AG09319 (cell line): ENCODE data around the gene ZNF335.

Source experiments
- DNase-seq: peaks from one replicate; pipeline ENCODE4 v3.0.0-alpha.2; 2010; ENCODE audit warnings: low read depth; ENCODE audit errors: extremely low read depth
- TF ChIP-seq, protein P1 (sequence below): IDR thresholded peaks from 2 replicates; pipeline ENCODE4 v1.5.1; 2011; ENCODE audit warnings: low read depth, mild to moderate bottlenecking, inconsistent platforms, low read length, moderate library complexity

ZNF335 gene

DNA sequence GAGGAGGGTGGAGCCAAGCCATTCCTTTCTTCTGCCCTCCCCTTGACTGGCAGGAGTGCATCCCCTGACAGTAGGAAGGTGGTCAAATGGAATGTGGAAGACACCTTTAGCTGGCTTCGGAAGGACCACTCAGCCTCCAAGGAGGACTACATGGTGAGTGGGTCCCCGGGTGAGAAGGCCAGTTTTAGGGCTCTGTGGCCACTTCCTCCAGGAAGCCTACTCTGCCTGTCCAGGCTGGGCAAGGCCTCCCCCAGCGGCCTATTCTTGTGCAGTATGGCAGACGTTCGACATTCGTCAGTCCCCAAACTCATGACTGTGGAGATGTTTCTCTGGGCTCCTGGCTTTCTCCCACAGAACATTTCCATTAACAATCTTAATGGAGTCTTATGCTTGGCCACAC, 28.4 kb downstream of the ZNF335 start:
- DNase-seq, result no peak
- TF ChIP-seq, protein P1, sequence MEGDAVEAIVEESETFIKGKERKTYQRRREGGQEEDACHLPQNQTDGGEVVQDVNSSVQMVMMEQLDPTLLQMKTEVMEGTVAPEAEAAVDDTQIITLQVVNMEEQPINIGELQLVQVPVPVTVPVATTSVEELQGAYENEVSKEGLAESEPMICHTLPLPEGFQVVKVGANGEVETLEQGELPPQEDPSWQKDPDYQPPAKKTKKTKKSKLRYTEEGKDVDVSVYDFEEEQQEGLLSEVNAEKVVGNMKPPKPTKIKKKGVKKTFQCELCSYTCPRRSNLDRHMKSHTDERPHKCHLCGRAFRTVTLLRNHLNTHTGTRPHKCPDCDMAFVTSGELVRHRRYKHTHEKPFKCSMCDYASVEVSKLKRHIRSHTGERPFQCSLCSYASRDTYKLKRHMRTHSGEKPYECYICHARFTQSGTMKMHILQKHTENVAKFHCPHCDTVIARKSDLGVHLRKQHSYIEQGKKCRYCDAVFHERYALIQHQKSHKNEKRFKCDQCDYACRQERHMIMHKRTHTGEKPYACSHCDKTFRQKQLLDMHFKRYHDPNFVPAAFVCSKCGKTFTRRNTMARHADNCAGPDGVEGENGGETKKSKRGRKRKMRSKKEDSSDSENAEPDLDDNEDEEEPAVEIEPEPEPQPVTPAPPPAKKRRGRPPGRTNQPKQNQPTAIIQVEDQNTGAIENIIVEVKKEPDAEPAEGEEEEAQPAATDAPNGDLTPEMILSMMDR, result no peak

DNA sequence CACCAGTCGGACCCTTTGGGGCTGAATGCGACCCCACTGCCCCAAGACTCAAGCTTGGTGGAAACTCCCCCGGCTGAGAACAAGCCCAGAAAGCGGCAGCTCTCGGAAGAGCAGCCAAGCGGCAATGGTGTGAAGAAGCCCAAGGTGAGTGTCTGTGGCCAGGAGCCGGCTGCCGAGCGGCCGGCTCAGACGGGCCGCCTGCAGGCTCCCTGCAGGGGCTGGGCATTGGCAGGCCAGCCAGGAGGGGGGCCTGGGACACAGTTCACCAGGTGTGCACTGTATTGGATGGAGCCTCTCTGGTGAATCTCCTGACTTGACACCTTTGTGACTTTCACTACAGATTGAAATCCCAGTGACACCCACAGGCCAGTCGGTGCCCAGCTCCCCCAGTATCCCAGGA, 31.5 kb downstream of the ZNF335 start:
- TF ChIP-seq, protein P1, result no peak
- DNase-seq, result no peak

DNA sequence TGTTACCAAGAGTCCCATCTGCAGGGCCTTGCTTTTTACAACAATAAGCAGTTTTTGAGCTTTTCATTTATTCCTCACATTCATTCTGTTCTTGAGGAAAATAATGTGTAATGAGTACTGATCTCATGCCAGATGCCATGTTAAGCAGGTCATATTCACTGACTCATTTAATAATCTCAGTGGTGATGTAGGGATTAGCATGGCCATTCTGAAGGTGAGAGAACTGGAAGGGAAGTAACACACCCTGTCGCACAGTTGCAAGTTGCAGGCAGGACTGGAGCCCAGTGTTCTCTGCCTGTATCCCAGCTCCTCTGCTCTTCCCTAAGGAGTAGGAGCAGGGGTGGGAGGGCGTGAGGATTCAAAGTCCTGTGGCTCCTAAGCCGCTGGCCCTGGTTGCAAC, 31.9 kb downstream of the ZNF335 start:
- DNase-seq, result no peak
- TF ChIP-seq, protein P1, result no peak

DNA sequence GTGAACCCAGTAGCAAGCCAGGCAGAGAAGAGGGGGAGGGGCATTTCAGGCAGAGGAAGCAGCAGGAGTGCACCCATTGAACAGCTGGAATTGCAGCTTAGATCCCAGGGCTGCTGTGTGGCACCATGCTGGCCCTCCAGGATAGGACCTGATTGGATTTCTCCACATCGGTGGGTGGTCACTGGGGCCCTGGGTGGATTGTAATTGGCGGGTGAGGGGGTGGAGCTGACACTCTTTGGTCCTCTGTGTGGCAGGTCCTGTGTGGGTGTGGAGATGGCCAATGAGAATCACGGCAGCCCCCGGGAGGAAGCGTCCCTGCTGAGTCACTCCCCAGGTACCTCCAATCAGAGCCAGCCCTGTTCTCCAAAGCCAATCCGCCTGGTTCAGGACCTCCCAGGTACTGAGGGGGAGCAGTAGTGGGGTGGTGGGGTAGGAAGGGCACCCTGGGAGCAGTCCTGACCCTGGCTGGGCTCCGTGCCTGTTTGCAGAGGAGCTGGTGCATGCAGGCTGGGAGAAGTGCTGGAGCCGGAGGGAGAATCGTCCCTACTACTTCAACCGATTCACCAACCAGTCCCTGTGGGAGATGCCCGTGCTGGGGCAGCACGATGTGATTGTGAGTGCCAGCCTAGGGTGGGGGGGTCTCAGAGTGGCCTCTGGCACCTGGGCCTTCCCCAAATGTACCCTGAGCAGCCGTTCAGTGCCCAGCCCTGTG, 33.1 kb downstream of the ZNF335 start:
- TF ChIP-seq, protein P1, result no peak
- no peak for DNase-seq

DNA sequence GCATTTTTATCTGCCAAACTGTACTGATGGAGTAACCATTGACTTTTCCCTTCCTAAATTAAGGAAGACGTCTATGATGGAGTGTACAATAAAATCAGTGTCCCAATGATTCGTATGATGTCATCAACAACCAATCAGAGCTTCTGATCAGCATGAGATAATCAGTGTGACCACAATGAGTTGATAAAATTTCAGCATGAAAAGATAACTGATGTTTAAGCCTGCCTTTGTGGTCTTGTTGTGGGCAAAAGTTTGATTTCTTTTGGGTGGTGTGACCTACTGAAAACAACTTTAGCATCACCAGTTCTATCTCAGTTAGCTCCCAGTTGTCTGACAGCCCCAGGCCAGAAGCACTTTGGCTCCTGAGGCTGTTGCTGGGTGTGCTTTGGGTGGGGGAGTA, 34.2 kb downstream of the ZNF335 start:
- DNase-seq, result no peak
- TF ChIP-seq, protein P1, result no peak

DNA sequence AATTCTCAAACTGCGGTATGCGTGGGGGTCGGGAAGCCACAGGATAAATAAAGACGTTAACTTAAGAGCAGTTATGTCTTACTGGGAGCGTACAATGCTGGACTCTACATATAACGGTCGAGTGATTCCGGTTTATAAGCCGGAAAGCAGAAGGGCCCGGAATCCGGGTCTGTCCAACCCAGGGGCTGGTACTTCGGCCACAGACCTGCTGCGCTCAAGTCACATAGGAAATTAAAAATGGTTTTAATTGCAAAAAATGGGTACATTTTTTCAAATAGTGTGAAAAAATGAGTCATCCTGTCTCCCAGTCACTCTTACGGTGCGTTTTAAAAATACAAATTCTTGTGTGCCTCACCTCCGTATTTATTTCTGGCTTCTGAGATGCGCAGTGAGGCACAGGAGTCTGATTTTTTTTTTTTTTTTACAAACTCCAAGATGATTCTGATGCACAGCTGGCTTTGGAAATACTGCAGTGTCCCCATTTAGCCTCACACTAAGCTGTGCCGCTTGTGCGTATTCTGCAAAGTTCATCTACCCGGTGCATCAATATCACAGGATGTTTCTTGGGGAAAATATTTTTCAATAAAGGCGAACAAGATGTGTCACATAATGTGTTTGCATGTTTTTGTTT, 36.5 kb downstream of the ZNF335 start:
- DNase-seq, result no peak
- TF ChIP-seq, protein P1, result no peak

DNA sequence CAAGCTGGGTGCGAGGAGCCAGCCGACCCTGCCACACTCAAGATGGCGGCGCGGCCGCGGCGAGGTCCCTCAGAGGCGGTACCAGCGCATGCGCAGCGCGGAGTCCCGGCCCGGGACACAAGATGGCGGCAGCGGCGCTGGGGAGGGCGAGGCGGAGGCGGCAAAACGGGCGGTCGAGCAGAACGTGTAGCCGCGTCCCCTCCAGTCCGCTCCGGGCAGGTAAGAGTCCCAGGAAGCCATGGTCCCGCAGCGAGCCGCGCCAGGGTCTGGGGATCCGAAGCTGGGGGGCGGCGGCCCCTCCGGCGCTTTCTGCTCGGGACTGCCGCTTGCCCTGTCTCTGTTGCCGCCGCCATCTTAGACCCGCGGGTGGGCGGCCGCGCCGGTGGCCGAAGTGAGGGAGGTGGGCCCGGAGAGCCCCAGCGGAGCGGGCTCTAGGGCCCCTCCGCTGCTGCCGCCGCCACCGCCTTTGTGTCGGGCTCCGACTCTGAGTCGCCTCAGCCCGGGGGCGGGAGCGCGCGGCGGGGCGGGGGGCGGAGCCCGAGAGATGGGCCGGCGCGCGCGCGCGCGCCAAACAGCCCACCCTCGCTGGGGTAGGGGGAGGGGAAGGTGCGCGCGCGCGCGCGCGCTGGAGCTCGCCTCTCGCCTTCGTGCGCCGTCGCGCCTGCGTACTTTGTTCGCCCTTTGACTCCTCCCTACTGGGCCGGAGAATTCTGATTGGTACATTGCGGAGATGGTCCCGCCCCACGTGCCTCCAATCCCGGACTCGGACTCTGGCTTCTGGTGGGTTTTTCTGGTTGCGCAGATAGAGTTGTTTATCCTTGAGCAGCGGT, 37.2 kb downstream of the ZNF335 start, which contains the start of gene PCIF1:
PCIF1 (plus strand) TSS at position 98 of the 830 bp plus-strand sequence. CDS start 4,317 bp downstream, outside the sequence.
- TF ChIP-seq, protein P1, result no peak
- DNase-seq, result peak; percentile 95
